Activated T-helper 1 cell treated with anti-CD3 and anti-CD28 coated beads, Interleukin-12 subunit alpha, Interleukin-12 subunit beta, Interleukin-2, Interleukin-4 antibody, amounts not matched to agents 30 ng/mL and 10 ng/mL and 1 ng/mL, durations not matched to agents 14 hours and 24 hours and 36 hours (primary cell): Measurements from ENCODE around the gene ACOT7. TPM values are rescaled to one million over a fixed set of nuclear protein-coding genes. Genes with fewer than 3 reads are reported as not detected.

Experiments
- DNase-seq: peaks from one replicate; pipeline ENCODE4 v3.0.0; 2021; ENCODE audit warnings: low spot score
- H3K27ac Mint-ChIP-seq: one replicate; pipeline ENCODE4 v1.8.0; 2021; ENCODE audit warnings: mild to moderate bottlenecking, mixed read lengths
- H3K27me3 Mint-ChIP-seq: one replicate; pipeline ENCODE4 v1.8.0; 2022; ENCODE audit warnings: mild to moderate bottlenecking, moderate library complexity, mixed read lengths; ENCODE audit not compliant: insufficient read depth
- H3K36me3 Mint-ChIP-seq: one replicate; pipeline ENCODE4 v1.8.0; 2021; ENCODE audit warnings: low read depth, mixed read lengths
- H3K4me1 Mint-ChIP-seq: one replicate; pipeline ENCODE4 v1.8.0; 2021; ENCODE audit warnings: low read depth, mixed read lengths
- H3K4me3 Mint-ChIP-seq: one replicate; pipeline ENCODE4 v1.8.0; 2021; ENCODE audit warnings: mild to moderate bottlenecking, moderate library complexity, mixed read lengths
- H3K9me3 Mint-ChIP-seq: one replicate; pipeline ENCODE4 v1.8.0; 2021; ENCODE audit warnings: mixed read lengths
- intact Hi-C: fragments of 100-400 bp; cut with micrococcal nuclease; formaldehyde crosslinking; loops from one replicate; pipeline ENCODE4 v1.15.1; 2024
- total RNA-seq: library from RNA; stranded (reverse); gene quantifications from 2 replicates; pipeline ENCODE4 v1.2.3, GENCODE V29; 2022

ACOT7 gene
- total RNA-seq, 1 donor from 2014 or later, result 126 TPM

- Mint-ChIP-seq H3K27me3 (peaks cover 40% of the 10 kb centered on the region), H3K4me1 (peaks cover 7% of the 10 kb centered on the region), H3K9me3 (no peaks in the 10 kb centered on the region), H3K36me3 (peaks cover 3% of the 10 kb centered on the region), H3K4me3 (no peak overlapping the region), H3K27ac (peak overlapping the region; percentile 56)
- DNase-seq, result no peak
- intact Hi-C loops, result no loop called here
Observed at GRCh38 chr1:6241107-6241886, 152.3 kb downstream of the ACOT7 start.

DNA sequence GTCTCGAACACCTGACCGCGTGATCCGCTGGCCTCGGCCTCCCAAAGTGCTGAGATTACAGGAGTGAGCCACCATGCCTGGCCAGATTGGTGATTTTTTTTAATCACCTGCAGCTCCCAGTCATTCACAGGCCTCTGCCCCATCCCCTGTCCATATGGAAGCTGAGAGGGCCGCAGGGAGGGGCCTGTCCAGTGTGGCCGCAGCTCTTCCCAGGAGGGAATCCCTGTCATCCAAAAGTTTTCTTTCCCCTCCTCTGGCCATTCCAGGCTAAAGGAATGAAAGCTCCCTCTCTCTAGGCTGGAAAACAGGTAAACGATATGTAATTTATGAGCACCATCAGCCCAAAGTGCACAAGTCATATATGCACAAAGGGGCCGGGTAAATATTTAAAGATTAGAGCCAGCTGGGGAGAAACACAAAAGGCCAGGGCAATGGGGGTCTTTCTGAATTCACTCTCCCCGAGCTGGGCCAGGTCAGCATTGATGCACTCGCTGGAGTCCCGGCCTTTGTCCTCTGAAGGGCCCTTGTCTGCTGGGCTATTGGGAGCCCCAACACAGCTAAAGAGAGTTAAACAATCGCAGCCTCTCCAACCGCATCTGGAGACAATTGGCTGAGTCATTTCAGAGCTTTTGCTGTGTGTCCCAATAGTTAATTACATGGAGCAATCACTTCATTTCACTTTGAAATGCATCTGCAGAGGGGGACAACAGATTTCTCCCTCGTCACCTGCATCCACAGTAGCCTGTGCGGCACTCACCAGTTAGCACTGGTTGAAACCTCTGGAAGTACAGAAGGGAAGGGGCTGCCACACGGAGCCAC lies 153.4 kb downstream of the ACOT7 start:
- peaks cover 3% of the 10 kb centered on the region for H3K36me3 Mint-ChIP-seq
- H3K4me3 Mint-ChIP-seq, result no peak overlapping the region
- H3K27ac Mint-ChIP-seq, result no peak overlapping the region
- H3K27me3 Mint-ChIP-seq, result peaks cover 38% of the 10 kb centered on the region
- intact Hi-C loops, result loop anchor here (5.0 kb wide), 1 partner anchor 362 kb away; the partner anchor contains the start of gene KLHL21
- no peak for DNase-seq
- H3K4me1 Mint-ChIP-seq, result peaks cover 7% of the 10 kb centered on the region
- no peaks in the 10 kb centered on the region for H3K9me3 Mint-ChIP-seq

DNA sequence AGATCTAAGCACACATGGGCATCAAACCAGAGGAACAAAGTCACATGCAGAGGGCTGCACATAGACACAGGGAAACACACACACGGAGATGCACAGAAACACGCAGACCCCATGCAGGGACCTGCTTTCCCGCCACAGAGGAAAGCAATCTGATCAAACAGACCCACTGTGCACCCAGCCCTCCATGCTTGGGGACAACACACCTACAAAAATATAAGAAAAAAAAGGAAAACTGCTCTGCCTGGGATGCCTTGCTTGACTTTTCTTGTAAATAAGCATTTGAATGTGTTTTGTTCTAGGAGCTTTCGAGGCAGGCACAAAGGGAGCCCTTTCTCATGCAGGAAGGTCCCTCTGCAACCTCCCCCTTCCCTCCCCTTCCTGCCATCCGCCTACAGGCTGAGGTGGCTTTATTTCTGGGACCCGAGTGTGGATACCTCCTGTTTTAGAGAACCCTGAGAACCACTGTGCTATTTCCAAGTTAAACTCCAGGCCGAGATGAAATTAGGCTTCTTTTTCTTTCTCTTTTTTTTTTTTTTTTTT lies 154.3 kb downstream of the ACOT7 start:
- peaks cover 34% of the 10 kb centered on the region for H3K27me3 Mint-ChIP-seq
- no peak overlapping the region for H3K4me3 Mint-ChIP-seq
- intact Hi-C loops, result loop anchor here (5.0 kb wide), 1 partner anchor 363 kb away; the partner anchor contains the start of gene KLHL21
- no peak for DNase-seq
- no peak overlapping the region for H3K27ac Mint-ChIP-seq
- no peaks in the 10 kb centered on the region for H3K9me3 Mint-ChIP-seq
- H3K36me3 Mint-ChIP-seq, result peaks cover 3% of the 10 kb centered on the region
- peaks cover 15% of the 10 kb centered on the region for H3K4me1 Mint-ChIP-seq

- peaks cover 24% of the 10 kb centered on the region for H3K27me3 Mint-ChIP-seq
- no peak for DNase-seq
- H3K27ac Mint-ChIP-seq, result no peak overlapping the region
- peaks cover 15% of the 10 kb centered on the region for H3K36me3 Mint-ChIP-seq
- peak overlapping the region; percentile 37 for H3K4me3 Mint-ChIP-seq
- H3K4me1 Mint-ChIP-seq, result peaks cover 26% of the 10 kb centered on the region
- intact Hi-C loops, result loop anchor here (5.0 kb wide), 1 partner anchor 365 kb away; the partner anchor contains the start of gene KLHL21
- H3K9me3 Mint-ChIP-seq, result no peaks in the 10 kb centered on the region
Observed at GRCh38 chr1:6237093-6237492, 156.5 kb downstream of the ACOT7 start.

DNA sequence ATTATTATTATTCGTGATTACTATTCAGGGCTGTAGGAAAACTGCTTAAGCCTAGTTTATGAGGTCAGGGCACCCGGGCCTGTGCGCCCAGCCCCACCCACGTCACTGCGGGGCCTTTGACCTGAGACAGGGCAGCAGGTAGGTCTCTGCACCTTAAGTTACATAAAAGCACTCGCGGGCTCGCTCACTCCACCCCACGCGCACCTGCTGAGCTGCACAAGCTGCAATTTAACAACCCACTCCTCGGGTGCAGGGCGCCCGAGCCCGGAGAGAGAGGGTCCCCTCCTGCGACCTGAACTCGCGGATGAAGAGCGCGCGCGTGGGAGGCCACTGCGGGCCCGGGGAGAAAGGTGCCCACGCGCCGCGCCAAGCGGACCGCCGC lies 158.3 kb downstream of the ACOT7 start:
- DNase-seq, result peak; percentile 14
- Mint-ChIP-seq H3K4me1 (peaks cover 19% of the 10 kb centered on the region), H3K27me3 (peaks cover 9% of the 10 kb centered on the region), H3K27ac (peak overlapping the region; percentile 87), H3K36me3 (peaks cover 18% of the 10 kb centered on the region), H3K4me3 (peak overlapping the region; percentile 91), H3K9me3 (no peaks in the 10 kb centered on the region)
- intact Hi-C loops, result loop anchor here (1.0 to 5.0 kb wide), 3 partner anchors 30 to 367 kb away; partner anchors contain the start of genes KLHL21 and RPL22

DNA sequence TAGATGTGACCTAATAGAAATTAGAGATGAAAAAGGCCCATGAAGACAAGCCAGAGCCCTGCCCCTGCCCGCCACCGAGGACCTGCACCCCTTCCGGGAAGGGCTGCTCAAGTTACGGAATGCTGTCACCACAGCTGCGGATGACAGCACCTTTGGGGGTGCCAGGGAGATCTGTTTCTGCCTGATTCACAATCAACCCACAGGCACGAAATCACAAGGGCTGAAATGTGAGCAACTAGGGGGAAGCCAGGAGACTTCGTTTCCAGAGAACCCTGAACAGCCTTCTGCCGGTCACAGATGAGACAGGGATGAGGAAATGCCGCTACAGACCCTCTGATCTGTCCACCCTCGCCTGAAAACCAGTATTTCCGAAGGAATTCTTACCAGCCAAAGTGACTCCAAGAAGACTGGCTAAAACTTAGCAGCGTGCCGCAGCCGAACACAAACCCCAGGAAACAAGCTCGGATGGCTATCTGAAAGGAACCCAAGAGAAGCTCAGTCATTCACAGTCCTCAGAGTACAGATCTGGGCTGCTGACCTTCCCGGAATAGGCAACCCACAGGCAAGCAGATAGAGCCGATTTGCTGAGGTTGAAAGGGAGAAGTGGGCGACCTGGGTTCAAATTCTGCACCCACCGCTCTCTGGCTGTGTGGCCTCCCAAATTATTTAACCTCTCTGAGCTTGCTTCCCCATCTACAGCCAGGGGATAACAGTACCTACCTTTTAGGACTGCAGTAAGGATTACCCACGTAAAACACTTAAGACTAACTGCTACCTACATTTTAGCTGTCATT lies 158.9 kb downstream of the ACOT7 start:
- no peaks in the 10 kb centered on the region for H3K9me3 Mint-ChIP-seq
- peaks cover 3% of the 10 kb centered on the region for H3K27me3 Mint-ChIP-seq
- intact Hi-C loops, result loop anchor here (1.0 to 5.0 kb wide), 3 partner anchors 29 to 368 kb away; partner anchors contain the start of genes KLHL21 and RPL22
- DNase-seq, result no peak
- peak overlapping the region; percentile 87 for H3K27ac Mint-ChIP-seq
- H3K36me3 Mint-ChIP-seq, result peaks cover 20% of the 10 kb centered on the region
- H3K4me3 Mint-ChIP-seq, result peak overlapping the region; percentile 91
- H3K4me1 Mint-ChIP-seq, result peaks cover 19% of the 10 kb centered on the region

GRCh38 chr1:6233376-6233775 lies 160.2 kb downstream of the ACOT7 start:
- Mint-ChIP-seq H3K36me3 (peaks cover 22% of the 10 kb centered on the region), H3K9me3 (no peaks in the 10 kb centered on the region), H3K4me1 (peaks cover 19% of the 10 kb centered on the region), H3K27me3 (no peaks in the 10 kb centered on the region), H3K4me3 (peak overlapping the region; percentile 4), H3K27ac (no peak overlapping the region)
- DNase-seq, result no peak
- intact Hi-C loops, result no loop called here

GRCh38 chr1:6225651-6226050 lies 167.9 kb downstream of the ACOT7 start:
- Mint-ChIP-seq H3K27ac (no peak overlapping the region), H3K4me1 (no peaks in the 10 kb centered on the region), H3K9me3 (no peaks in the 10 kb centered on the region), H3K36me3 (peaks cover 42% of the 10 kb centered on the region), H3K4me3 (no peak overlapping the region), H3K27me3 (no peaks in the 10 kb centered on the region)
- intact Hi-C loops, result no loop called here
- DNase-seq, result no peak

DNA sequence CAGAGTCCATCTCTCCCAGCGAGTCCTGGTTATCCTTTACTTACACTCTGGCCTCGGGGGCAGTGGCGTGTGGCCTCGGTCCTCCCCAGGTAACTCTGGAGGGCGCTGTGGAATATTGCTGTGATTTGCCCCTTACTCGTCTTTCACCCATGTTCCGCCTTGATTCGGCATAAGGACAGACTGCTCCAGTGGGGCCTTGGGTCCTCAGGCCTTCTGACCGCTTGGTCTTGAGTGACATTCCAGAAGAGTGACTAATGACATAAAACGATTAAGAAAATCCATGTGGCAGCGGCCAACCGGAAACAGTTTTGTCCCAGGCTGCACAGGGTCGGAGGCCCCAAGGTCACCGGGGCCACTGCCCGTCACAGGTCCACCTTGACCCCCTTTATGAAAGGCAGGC lies 168.8 kb downstream of the ACOT7 start:
- no peak overlapping the region for H3K27ac Mint-ChIP-seq
- no peak for DNase-seq
- H3K27me3 Mint-ChIP-seq, result no peaks in the 10 kb centered on the region
- no peaks in the 10 kb centered on the region for H3K4me1 Mint-ChIP-seq
- H3K4me3 Mint-ChIP-seq, result no peak overlapping the region
- intact Hi-C loops, result no loop called here
- peaks cover 45% of the 10 kb centered on the region for H3K36me3 Mint-ChIP-seq
- H3K9me3 Mint-ChIP-seq, result no peaks in the 10 kb centered on the region

DNA sequence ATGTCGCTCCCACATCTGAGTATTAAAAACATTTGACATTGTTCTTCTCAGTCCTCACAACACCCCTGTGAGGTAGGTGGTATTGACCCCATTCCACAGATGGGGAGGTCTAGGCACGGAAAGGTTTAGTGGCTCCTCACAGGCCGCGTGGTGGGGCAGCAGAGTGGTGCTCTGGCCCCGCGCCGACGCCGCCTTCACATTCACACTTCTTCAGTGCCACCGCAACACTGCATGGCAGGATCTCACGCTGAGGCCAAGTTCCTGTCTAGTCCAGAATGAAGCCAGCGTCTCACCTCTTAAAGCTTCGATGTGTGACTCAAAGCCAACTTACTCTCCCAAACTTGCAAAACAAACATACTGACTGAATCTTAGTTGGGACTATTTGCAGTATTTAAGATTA lies 169.9 kb downstream of the ACOT7 start:
- no peak for DNase-seq
- H3K4me3 Mint-ChIP-seq, result no peak overlapping the region
- H3K9me3 Mint-ChIP-seq, result no peaks in the 10 kb centered on the region
- no peak overlapping the region for H3K27ac Mint-ChIP-seq
- H3K27me3 Mint-ChIP-seq, result no peaks in the 10 kb centered on the region
- intact Hi-C loops, result no loop called here
- peaks cover 45% of the 10 kb centered on the region for H3K36me3 Mint-ChIP-seq
- no peaks in the 10 kb centered on the region for H3K4me1 Mint-ChIP-seq

DNA sequence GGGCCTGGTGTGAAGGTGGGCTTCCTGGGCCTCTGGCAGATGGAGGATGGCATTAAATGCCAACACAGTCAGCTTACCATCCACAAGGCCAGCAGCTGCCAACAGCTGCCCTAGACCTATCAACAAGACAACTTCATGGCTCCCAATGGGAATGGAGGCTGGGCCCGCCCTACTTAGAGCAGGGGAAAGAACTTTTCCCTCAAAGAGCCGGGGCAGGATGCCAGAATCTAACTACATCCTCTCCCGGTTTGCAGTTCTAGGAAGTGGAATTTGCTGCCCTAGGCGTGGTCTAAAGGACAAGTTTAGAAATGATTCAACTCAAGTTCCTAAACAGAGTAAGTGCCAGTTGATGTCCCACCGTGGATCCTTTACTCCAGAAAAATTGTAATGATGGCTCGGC lies 170.9 kb downstream of the ACOT7 start:
- Mint-ChIP-seq H3K27me3 (no peaks in the 10 kb centered on the region), H3K27ac (no peak overlapping the region), H3K4me1 (no peaks in the 10 kb centered on the region), H3K9me3 (no peaks in the 10 kb centered on the region), H3K4me3 (no peak overlapping the region), H3K36me3 (peaks cover 47% of the 10 kb centered on the region)
- intact Hi-C loops, result no loop called here
- no peak for DNase-seq

GRCh38 chr1:6221210-6221784 lies 172.3 kb downstream of the ACOT7 start:
- intact Hi-C loops, result no loop called here
- H3K9me3 Mint-ChIP-seq, result no peaks in the 10 kb centered on the region
- DNase-seq, result no peak
- H3K4me3 Mint-ChIP-seq, result no peak overlapping the region
- peaks cover 44% of the 10 kb centered on the region for H3K36me3 Mint-ChIP-seq
- H3K27ac Mint-ChIP-seq, result no peak overlapping the region
- H3K4me1 Mint-ChIP-seq, result no peaks in the 10 kb centered on the region
- H3K27me3 Mint-ChIP-seq, result no peaks in the 10 kb centered on the region
